K562 (cell line): ENCODE results near the gene CUL1.

Source experiments
- CBX3 ChIP-seq, 2 experiments: IDR thresholded peaks; 1 replicate in 1 of 2; 2 replicates in 1 of 2; pipeline ENCODE4 v1.6.1; 2012; ENCODE audit warnings: inconsistent platforms in 2 of 2, low read length in 2 of 2, borderline replicate concordance in 1 of 2, control low read depth in 1 of 2
- GTF2A2 ChIP-seq: IDR thresholded peaks from 2 replicates; pipeline ENCODE4 v1.6.1; 2016; ENCODE audit warnings: mild to moderate bottlenecking, missing genetic modification characterization, missing compliant biosample characterization
- POLR2A ChIP-seq: fragments of 450-650 bp; conservative IDR thresholded peaks from 2 replicates; pipeline ENCODE4 v1.6.1; 2016
- ZKSCAN3 ChIP-seq: fragments of 250-450 bp; sonication (Bioruptor Pico); IDR thresholded peaks from 2 replicates; pipeline ENCODE4 v1.4.0; 2020
- ZNF274 ChIP-seq: IDR thresholded peaks from 2 replicates; pipeline ENCODE4 v1.6.1; 2011; ENCODE audit warnings: low read depth, mild to moderate bottlenecking, low read length, moderate library complexity, borderline replicate concordance
- TF ChIP-seq, protein P1 (sequence below): fragments of 450-650 bp; IDR thresholded peaks from 2 replicates; pipeline ENCODE4 v1.6.1; 2017; ENCODE audit warnings: antibody characterized with exemption, mild to moderate bottlenecking

DNA sequence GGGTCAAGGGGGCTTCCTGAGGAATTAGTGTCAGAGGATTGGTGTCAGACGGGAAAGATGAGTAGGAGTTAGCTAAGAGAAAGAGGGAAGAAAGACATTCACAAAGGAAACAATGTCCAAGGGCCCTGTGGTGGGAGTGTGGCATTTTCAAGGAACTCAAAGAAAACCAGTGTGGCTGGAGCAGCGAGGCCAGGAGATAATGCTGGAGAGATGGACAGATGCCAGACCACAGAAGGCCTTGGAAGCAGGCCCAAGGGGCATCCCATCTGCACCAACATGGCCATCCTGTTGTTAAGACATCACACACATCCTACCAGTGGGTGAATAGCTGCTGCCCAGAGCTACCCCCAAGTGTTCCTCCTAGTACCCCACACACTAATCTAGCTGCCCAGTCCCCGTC lies 36.1 kb upstream of the CUL1 start:
- TF ChIP-seq, protein P1, sequence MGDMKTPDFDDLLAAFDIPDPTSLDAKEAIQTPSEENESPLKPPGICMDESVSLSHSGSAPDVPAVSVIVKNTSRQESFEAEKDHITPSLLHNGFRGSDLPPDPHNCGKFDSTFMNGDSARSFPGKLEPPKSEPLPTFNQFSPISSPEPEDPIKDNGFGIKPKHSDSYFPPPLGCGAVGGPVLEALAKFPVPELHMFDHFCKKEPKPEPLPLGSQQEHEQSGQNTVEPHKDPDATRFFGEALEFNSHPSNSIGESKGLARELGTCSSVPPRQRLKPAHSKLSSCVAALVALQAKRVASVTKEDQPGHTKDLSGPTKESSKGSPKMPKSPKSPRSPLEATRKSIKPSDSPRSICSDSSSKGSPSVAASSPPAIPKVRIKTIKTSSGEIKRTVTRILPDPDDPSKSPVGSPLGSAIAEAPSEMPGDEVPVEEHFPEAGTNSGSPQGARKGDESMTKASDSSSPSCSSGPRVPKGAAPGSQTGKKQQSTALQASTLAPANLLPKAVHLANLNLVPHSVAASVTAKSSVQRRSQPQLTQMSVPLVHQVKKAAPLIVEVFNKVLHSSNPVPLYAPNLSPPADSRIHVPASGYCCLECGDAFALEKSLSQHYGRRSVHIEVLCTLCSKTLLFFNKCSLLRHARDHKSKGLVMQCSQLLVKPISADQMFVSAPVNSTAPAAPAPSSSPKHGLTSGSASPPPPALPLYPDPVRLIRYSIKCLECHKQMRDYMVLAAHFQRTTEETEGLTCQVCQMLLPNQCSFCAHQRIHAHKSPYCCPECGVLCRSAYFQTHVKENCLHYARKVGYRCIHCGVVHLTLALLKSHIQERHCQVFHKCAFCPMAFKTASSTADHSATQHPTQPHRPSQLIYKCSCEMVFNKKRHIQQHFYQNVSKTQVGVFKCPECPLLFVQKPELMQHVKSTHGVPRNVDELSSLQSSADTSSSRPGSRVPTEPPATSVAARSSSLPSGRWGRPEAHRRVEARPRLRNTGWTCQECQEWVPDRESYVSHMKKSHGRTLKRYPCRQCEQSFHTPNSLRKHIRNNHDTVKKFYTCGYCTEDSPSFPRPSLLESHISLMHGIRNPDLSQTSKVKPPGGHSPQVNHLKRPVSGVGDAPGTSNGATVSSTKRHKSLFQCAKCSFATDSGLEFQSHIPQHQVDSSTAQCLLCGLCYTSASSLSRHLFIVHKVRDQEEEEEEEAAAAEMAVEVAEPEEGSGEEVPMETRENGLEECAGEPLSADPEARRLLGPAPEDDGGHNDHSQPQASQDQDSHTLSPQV = no peak
- TF ChIP-seq POLR2A (no peak), ZKSCAN3 (CRISPR knock-in tag) (no peak), CBX3 (IDR thresholded peaks at IDR 0.05; ENCODE audit: borderline replicate concordance in 1 of 2, low read length in 2 of 2) (no peak), ZNF274 (no peak), GTF2A2 (no peak)
